Measurements from ENCODE around the gene ENDOV.

Gene ENDOV

DNA sequence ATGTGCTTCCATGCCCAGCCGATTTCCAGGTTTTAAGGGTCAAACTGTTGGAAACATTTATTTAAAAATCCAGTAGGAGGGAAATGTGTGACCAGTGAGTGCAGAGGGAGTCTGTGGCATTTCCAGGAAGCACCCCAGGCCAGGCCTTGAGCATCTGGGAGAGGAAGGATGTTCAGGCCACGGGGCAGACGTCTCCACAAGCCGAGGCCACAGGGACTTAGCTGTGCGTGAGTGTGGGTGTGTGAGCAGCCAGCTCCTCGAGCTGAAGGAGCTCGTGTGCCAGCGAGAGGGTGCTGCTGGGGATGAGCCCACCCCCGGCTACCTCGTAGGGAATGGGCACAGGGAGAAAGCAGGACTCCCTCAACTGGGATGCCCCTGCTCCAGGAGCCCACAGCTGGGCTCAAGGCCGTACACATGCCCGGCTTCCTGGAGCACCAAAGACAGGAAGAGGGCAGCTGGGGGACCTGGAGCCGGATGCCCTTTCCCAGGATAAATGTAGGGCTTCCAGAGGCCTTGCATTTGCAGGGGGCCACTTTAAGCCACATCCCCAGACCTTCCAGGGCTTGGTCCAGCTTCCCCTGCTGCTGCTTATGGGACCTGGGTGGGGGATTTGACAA lies 48.9 kb downstream of the ENDOV start:
- DNase-seq (ENCODE audit: low spot score) = no peak
- TF ChIP-seq, protein P1, sequence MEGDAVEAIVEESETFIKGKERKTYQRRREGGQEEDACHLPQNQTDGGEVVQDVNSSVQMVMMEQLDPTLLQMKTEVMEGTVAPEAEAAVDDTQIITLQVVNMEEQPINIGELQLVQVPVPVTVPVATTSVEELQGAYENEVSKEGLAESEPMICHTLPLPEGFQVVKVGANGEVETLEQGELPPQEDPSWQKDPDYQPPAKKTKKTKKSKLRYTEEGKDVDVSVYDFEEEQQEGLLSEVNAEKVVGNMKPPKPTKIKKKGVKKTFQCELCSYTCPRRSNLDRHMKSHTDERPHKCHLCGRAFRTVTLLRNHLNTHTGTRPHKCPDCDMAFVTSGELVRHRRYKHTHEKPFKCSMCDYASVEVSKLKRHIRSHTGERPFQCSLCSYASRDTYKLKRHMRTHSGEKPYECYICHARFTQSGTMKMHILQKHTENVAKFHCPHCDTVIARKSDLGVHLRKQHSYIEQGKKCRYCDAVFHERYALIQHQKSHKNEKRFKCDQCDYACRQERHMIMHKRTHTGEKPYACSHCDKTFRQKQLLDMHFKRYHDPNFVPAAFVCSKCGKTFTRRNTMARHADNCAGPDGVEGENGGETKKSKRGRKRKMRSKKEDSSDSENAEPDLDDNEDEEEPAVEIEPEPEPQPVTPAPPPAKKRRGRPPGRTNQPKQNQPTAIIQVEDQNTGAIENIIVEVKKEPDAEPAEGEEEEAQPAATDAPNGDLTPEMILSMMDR (IDR thresholded peaks at IDR 0.05; ENCODE audit: extremely low read depth, insufficient read depth, missing control alignments) = no peak
- in situ Hi-C loops (cut with MboI; ENCODE audit: low pct_unique_long_range_greater_than_20kb, low sequenced_read_pairs, unreplicated experiment) = no loop called here

DNA sequence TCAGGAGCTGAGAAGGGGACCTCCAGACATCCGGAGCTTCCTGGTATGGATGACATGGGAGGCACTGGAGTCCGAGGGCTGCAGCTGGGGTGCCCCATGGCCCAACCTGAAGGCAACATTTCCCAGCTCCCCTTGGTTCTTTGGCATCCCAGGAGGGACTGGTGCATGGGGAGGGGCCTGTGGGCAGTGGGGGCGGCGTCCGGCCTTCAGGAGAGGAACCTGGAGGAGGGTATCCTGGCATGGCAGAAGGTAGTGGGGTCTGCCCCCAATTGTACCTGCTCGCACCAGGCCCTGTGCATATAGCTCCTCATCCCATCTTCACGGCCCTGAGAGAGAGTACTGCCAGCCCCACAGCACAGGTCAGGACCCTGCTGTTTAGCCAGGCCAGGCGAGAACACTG lies 49.5 kb downstream of the ENDOV start:
- in situ Hi-C loops (cut with MboI; ENCODE audit: low pct_unique_long_range_greater_than_20kb, low sequenced_read_pairs, unreplicated experiment) = no loop called here
- TF ChIP-seq, protein P1 (IDR thresholded peaks at IDR 0.05; ENCODE audit: extremely low read depth, insufficient read depth, missing control alignments) = no peak
- DNase-seq (ENCODE audit: low spot score) = no peak

DNA sequence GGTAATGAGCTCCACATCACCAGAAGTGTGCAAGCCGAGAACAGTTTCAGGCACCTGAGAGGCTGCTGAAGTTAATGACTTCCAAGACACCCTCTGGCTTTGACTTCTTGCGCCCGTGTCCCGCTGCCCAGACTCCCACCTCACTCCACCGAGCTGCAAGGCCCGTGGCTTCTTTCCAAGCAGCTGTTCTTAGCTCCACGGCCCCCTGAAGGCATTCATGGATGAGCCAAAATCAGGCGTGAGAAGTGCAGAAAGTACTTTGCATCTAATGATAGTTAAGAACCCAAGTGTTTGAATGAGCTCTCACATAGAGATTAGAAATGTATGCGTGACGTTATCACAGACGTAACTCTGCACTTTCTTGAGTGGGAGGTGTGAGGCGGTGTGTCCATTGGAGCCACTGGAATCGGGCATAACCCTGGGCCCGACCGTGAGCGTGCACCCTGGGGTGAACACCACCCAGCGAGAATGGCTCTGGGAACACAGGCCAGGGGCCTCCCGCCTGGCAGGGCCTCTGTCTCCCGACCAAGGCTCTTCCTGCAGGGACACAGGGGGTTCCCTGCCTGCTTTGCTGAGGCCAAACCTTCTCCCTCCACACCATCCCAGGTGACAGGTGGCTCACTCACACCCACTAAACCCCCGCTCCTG lies 50.5 kb downstream of the ENDOV start:
- no peak for DNase-seq (ENCODE audit: low spot score)
- in situ Hi-C loops (cut with MboI; ENCODE audit: low pct_unique_long_range_greater_than_20kb, low sequenced_read_pairs, unreplicated experiment) = no loop called here
- TF ChIP-seq, protein P1 (IDR thresholded peaks at IDR 0.05; ENCODE audit: extremely low read depth, insufficient read depth, missing control alignments) = no peak

DNA sequence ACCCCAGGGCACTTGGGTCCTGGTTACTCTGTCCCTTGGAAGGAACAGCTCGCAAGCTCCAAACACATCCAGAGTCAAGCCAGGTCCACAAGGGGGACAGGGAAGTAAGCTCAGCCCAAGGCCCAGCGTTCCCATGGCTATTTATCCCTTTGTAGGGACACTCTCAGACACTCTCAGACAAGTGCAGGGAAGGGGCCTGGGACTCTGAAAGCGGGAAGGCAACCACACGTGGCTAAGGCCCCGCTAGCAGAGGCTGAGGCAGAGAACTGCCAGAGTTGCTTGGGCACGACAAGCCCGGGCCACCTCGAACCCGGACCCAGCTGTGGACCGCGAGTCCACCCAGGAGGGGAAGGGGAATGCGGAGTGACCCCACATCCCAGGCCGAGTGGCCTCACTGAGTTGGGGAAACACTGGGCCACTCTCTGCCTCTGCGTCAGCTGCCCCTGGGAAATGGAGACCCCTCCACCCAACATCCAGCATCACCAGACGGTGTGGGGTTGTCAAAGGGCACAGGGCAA lies 51.3 kb downstream of the ENDOV start:
- no peak for DNase-seq (ENCODE audit: low spot score)
- TF ChIP-seq, protein P1 (IDR thresholded peaks at IDR 0.05; ENCODE audit: extremely low read depth, insufficient read depth, missing control alignments) = no peak
- in situ Hi-C loops (cut with MboI; ENCODE audit: low pct_unique_long_range_greater_than_20kb, low sequenced_read_pairs, unreplicated experiment) = no loop called here

DNA sequence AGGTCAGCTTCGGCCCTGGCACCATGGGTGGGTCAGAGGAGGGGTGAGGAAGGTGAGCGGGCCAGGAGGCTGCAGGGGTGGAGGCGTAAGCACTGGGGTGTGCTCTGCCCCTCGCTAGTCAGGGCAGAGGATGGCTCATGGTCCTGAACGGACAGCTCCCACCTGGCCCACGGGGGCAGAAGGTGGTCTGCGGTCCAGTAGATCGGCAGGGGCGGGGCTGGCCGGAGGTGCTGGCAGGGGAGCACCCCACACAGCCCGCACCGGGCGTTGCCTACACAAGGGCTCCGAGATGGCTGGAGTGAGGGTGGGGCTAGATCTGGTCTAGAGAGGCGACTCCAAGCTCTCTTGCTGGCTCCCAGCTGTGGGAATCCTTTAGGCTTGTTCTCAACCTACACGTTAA lies 53.3 kb downstream of the ENDOV start:
- in situ Hi-C loops (cut with MboI; ENCODE audit: low pct_unique_long_range_greater_than_20kb, low sequenced_read_pairs, unreplicated experiment) = no loop called here
- TF ChIP-seq, protein P1 (IDR thresholded peaks at IDR 0.05; ENCODE audit: extremely low read depth, insufficient read depth, missing control alignments) = no peak
- no peak for DNase-seq (ENCODE audit: low spot score)

DNA sequence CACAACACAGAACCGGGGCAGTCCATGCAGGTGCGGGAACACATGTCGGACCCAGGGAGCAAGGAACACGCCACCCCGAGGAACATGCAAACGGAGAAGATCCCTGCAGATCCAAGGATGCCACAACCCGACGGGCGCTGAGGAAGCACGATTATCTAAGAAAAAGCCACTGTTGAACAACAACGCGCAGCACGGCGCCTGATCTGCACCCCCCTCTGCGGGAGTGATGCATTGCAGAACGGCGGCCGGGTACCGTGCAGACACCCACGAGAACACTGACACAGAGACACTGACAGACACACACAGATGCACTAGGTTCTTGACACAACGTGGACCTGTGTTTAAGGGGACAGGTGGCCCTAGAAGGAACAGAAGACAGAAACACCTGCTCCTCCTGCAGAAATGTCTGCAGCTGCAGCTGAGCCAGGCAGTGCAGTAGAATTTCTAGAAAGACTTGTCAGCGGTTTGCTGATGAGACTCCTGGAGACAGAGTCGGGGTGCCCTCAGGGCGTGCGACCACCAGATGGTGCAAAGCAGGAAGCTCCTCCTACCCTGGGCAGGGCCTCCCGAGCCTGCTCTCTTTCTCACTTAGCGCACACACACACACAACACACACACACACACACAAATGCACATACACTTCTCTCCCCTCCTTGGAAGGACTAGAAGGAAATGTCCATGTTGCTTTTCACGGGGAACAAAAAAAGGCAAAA lies 54.0 kb downstream of the ENDOV start:
- no peak for DNase-seq (ENCODE audit: low spot score)
- in situ Hi-C loops (cut with MboI; ENCODE audit: low pct_unique_long_range_greater_than_20kb, low sequenced_read_pairs, unreplicated experiment) = no loop called here
- TF ChIP-seq, protein P1 (IDR thresholded peaks at IDR 0.05; ENCODE audit: extremely low read depth, insufficient read depth, missing control alignments) = no peak
